Measurements from ENCODE around the gene ERI3. TPM values are rescaled to one million over a fixed set of nuclear protein-coding genes. Genes with fewer than 3 reads are reported as not detected.
A peak's percentile ranks its signal among the peaks of the same experiment; 100 is the strongest.

The ERI3 gene
- total RNA-seq, 1 donor from 2014 or later: 31.0 TPM

GRCh38 chr1:44225761-44226160 lies 129.3 kb downstream of the ERI3 start:
- Mint-ChIP-seq H3K27ac (no peak overlapping the region), H3K9me3 (peaks cover 20% of the 10 kb centered on the region), H3K4me3 (peak overlapping the region; percentile 20), H3K4me1 (no peaks in the 10 kb centered on the region), H3K27me3 (ENCODE audit: insufficient read depth, low read depth) (no peaks in the 10 kb centered on the region), H3K36me3 (peaks cover 37% of the 10 kb centered on the region)
- Histone ChIP-seq H3K9me3 (ENCODE audit: low read depth) (no peaks in the 10 kb centered on the region), H3K79me2 (ENCODE audit: low read depth) (no peaks in the 10 kb centered on the region), H3K27ac (no peak overlapping the region), H3K27me3 (no peaks in the 10 kb centered on the region), H4K20me1 (ENCODE audit: low read depth) (no peaks in the 10 kb centered on the region), H3K4me2 (no peak overlapping the region), H3K9ac (no peak overlapping the region), H3F3A (ENCODE audit: low read depth) (no peaks in the 10 kb centered on the region), H3K36me3 (no peaks in the 10 kb centered on the region), H3K4me3 (no peak overlapping the region), H2AFZ (replicated peaks) (no peak overlapping the region), H3K4me1 (no peaks in the 10 kb centered on the region)
- no peak for DNase-seq (ENCODE audit: low spot score)
- no peak for TF ChIP-seq EZH2 (IDR thresholded peaks at IDR 0.05)
- no peak for TF ChIP-seq EZH2phosphoT487 (IDR thresholded peaks at IDR 0.05)
- TF ChIP-seq CTCF (IDR thresholded peaks at IDR 0.05): no peak

- Histone ChIP-seq H3K9me3 (ENCODE audit: low read depth) (no peaks in the 10 kb centered on the region), H3K36me3 (no peaks in the 10 kb centered on the region), H3K79me2 (ENCODE audit: low read depth) (no peaks in the 10 kb centered on the region), H3K4me3 (no peak overlapping the region), H3K9ac (no peak overlapping the region), H3K4me2 (no peak overlapping the region), H3K27me3 (no peaks in the 10 kb centered on the region), H2AFZ (replicated peaks) (no peak overlapping the region), H3K27ac (no peak overlapping the region), H4K20me1 (ENCODE audit: low read depth) (no peaks in the 10 kb centered on the region), H3F3A (ENCODE audit: low read depth) (peaks cover 1% of the 10 kb centered on the region), H3K4me1 (no peaks in the 10 kb centered on the region)
- H3K4me1 Mint-ChIP-seq: no peaks in the 10 kb centered on the region
- TF ChIP-seq CTCF (IDR thresholded peaks at IDR 0.05) (no peak), EZH2phosphoT487 (IDR thresholded peaks at IDR 0.05) (no peak), EZH2 (IDR thresholded peaks at IDR 0.05) (no peak)
- peaks cover 20% of the 10 kb centered on the region for H3K9me3 Mint-ChIP-seq
- H3K36me3 Mint-ChIP-seq: peaks cover 34% of the 10 kb centered on the region
- DNase-seq (ENCODE audit: low spot score): no peak
- no peaks in the 10 kb centered on the region for H3K27me3 Mint-ChIP-seq (ENCODE audit: insufficient read depth, low read depth)
- H3K4me3 Mint-ChIP-seq: no peak overlapping the region
- H3K27ac Mint-ChIP-seq: no peak overlapping the region
Measured at GRCh38 chr1:44223187-44223610, 131.9 kb downstream of the ERI3 start.

DNA sequence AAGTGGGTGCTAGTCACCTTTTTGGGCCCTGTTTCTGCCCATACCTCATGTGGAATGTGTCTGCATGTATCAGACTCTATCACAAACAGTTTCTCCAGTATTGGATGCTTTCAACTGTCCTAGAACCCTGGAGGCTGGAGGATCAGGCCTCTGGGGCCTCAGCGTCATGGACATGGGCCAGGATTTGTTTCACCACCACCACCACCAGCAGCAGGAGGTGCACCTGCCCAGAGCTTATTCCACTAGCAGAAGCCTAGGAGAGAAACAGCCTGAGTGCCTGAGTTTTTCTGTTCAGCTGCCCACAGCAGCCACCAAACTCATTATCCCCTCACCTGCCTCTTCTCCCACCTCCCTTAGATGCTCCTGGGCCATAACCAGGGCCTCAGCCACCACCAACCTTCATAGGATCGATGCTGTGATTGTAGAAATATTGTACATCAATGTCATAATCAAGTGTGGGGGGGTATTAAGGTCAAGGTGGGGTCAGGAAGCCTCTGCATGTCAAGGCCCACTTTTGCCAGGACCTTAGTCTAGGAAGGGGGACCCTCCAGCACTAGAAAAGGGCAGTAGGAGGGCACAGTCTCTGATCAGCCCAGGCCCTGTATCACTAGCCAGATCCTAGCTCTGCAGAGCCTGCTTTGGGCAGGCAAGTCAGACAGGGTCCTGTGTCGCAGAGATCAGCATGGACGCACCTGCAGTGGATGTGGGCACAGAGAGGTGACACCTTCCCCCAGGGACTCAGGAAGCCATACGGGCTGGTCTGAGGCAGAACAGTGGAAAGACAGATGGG lies 132.5 kb downstream of the ERI3 start:
- Mint-ChIP-seq H3K4me1 (no peaks in the 10 kb centered on the region), H3K9me3 (peaks cover 16% of the 10 kb centered on the region), H3K27me3 (ENCODE audit: insufficient read depth, low read depth) (no peaks in the 10 kb centered on the region), H3K36me3 (peaks cover 34% of the 10 kb centered on the region), H3K27ac (no peak overlapping the region), H3K4me3 (no peak overlapping the region)
- H3K9me3 ChIP-seq (ENCODE audit: low read depth): no peaks in the 10 kb centered on the region
- no peak for DNase-seq (ENCODE audit: low spot score)
- no peaks in the 10 kb centered on the region for H3K36me3 ChIP-seq
- H3K79me2 ChIP-seq (ENCODE audit: low read depth): no peaks in the 10 kb centered on the region
- TF ChIP-seq CTCF (IDR thresholded peaks at IDR 0.05) (no peak), EZH2phosphoT487 (IDR thresholded peaks at IDR 0.05) (no peak), EZH2 (IDR thresholded peaks at IDR 0.05) (no peak)
- H3K9ac ChIP-seq: no peak overlapping the region
- H3K4me1 ChIP-seq: no peaks in the 10 kb centered on the region
- no peak overlapping the region for H3K4me2 ChIP-seq
- no peaks in the 10 kb centered on the region for H3K27me3 ChIP-seq
- H4K20me1 ChIP-seq (ENCODE audit: low read depth): no peaks in the 10 kb centered on the region
- no peak overlapping the region for H3K4me3 ChIP-seq
- peaks cover 5% of the 10 kb centered on the region for H3F3A ChIP-seq (ENCODE audit: low read depth)
- no peak overlapping the region for H3K27ac ChIP-seq
- H2AFZ ChIP-seq (replicated peaks): no peak overlapping the region
